RKO (cell line): ENCODE results near the gene NUP98.
A peak's percentile ranks its signal among the peaks of the same experiment; 100 is the strongest.
"Not testable (repeated sequence)": the region's sequence is repeated elsewhere in the genome, so short reads cannot be mapped to it uniquely, and the experiment has no call there.

Experiments used
- DNase-seq: peaks from one replicate; pipeline ENCODE4 v3.0.0-alpha.2; 2016; ENCODE audit warnings: low spot score

Gene NUP98

GRCh38 chr11:3826721-3827120 is 29.4 kb upstream of the NUP98 start:
- DNase-seq, result no peak

- DNase-seq, result no peak
Measured at GRCh38 chr11:3825473-3826154, 28.3 kb upstream of the NUP98 start.

GRCh38 chr11:3824714-3825472 is 27.5 kb upstream of the NUP98 start:
- DNase-seq, result peak; percentile 58

GRCh38 chr11:3823762-3824506 is 26.6 kb upstream of the NUP98 start:
- DNase-seq, result no peak

- DNase-seq, result no peak
Measured at GRCh38 chr11:3823303-3823702, 25.9 kb upstream of the NUP98 start.

- no peak for DNase-seq
Measured at GRCh38 chr11:3822312-3822711, 25.0 kb upstream of the NUP98 start.

GRCh38 chr11:3820971-3821370 is 23.6 kb upstream of the NUP98 start:
- DNase-seq, result no peak

- no peak for DNase-seq
Measured at GRCh38 chr11:3817181-3817800, 19.9 kb upstream of the NUP98 start.

- no peak for DNase-seq
Measured at GRCh38 chr11:3816673-3817072, 19.3 kb upstream of the NUP98 start.

- no peak for DNase-seq
Measured at GRCh38 chr11:3815845-3816244, 18.5 kb upstream of the NUP98 start.

GRCh38 chr11:3814832-3815231 is 17.5 kb upstream of the NUP98 start:
- DNase-seq, result not testable (repeated sequence)

- no peak for DNase-seq
Measured at GRCh38 chr11:3810951-3811350, 13.6 kb upstream of the NUP98 start.

- DNase-seq, result no peak
Measured at GRCh38 chr11:3810446-3810845, 13.1 kb upstream of the NUP98 start.

GRCh38 chr11:3809624-3809928 is 12.2 kb upstream of the NUP98 start:
- DNase-seq, result no peak

GRCh38 chr11:3808861-3809623 is 11.7 kb upstream of the NUP98 start:
- peak; percentile 74 for DNase-seq

- DNase-seq, result peak; percentile 63
Measured at GRCh38 chr11:3807909-3808860, 10.8 kb upstream of the NUP98 start, which contains the start of gene PGAP2. Gene PGAP2 (plus strand): TSS chr11:3808560. CDS start chr11:3811260, 2,700 bp downstream.

- DNase-seq, result peak; percentile 59
Measured at GRCh38 chr11:3803726-3804495, 6.6 kb upstream of the NUP98 start.

- peak; percentile 67 for DNase-seq
Measured at GRCh38 chr11:3802011-3802790, 4.8 kb upstream of the NUP98 start.

GRCh38 chr11:3799873-3800272 is 2.5 kb upstream of the NUP98 start:
- DNase-seq, result no peak
